GM12875 (cell line): ENCODE data around the gene ZSWIM6.

ENCODE experiments used
- H3K4me3 ChIP-seq: one replicate; pipeline ENCODE4 v1.5.1; 2011; ENCODE audit warnings: low read depth, low read length, control low read depth
- TF ChIP-seq, protein P1 (sequence below): IDR thresholded peaks from 2 replicates; pipeline ENCODE4 v1.5.1; 2011; ENCODE audit warnings: low read depth, mild to moderate bottlenecking, control low read depth, inconsistent platforms, low read length, moderate library complexity, borderline replicate concordance; ENCODE audit not compliant: insufficient read depth

Gene ZSWIM6

DNA sequence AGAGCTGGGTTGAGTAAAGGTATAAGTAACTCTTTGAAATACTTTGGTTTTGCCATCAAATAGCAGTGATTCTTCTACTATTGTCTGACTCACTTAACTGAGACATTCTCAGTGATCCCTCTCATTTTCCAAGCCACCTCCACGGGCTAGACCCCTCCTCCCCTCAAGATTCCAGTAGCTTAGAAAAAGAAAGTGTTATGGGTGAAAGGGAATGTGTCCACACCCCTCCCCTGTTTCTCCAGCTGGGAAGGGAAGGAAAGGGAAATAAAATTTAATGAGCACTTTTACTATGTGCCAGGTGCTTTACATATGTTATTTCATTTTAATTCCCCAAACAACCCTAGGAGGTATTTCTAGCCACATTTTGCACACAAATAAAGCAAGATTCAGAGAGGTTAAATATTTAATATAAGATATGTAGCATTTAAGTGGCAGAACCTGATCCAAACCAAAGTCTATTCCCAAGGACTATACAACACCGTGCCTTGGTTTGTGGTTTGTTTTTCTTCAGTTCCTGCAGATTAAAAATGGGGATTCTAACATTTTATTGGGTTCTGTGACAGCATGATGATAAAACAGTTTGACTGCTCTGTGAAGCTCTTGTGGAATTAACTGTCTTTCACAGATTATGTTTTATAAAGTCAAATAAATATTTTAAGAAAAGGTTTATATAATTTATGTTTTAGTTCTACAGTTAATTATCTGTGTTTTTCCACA is 135.9 kb downstream of the ZSWIM6 start:
- H3K4me3 ChIP-seq, result no peak overlapping the region
- TF ChIP-seq, protein P1, sequence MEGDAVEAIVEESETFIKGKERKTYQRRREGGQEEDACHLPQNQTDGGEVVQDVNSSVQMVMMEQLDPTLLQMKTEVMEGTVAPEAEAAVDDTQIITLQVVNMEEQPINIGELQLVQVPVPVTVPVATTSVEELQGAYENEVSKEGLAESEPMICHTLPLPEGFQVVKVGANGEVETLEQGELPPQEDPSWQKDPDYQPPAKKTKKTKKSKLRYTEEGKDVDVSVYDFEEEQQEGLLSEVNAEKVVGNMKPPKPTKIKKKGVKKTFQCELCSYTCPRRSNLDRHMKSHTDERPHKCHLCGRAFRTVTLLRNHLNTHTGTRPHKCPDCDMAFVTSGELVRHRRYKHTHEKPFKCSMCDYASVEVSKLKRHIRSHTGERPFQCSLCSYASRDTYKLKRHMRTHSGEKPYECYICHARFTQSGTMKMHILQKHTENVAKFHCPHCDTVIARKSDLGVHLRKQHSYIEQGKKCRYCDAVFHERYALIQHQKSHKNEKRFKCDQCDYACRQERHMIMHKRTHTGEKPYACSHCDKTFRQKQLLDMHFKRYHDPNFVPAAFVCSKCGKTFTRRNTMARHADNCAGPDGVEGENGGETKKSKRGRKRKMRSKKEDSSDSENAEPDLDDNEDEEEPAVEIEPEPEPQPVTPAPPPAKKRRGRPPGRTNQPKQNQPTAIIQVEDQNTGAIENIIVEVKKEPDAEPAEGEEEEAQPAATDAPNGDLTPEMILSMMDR, result no peak

GRCh38 chr5:61468483-61468865 is 136.4 kb downstream of the ZSWIM6 start:
- H3K4me3 ChIP-seq, result no peak overlapping the region
- TF ChIP-seq, protein P1, result no peak

GRCh38 chr5:61471352-61471751 is 139.3 kb downstream of the ZSWIM6 start:
- H3K4me3 ChIP-seq, result no peak overlapping the region
- TF ChIP-seq, protein P1, result no peak

GRCh38 chr5:61472172-61472958 is 140.3 kb downstream of the ZSWIM6 start:
- TF ChIP-seq, protein P1, result no peak
- H3K4me3 ChIP-seq, result no peak overlapping the region

DNA sequence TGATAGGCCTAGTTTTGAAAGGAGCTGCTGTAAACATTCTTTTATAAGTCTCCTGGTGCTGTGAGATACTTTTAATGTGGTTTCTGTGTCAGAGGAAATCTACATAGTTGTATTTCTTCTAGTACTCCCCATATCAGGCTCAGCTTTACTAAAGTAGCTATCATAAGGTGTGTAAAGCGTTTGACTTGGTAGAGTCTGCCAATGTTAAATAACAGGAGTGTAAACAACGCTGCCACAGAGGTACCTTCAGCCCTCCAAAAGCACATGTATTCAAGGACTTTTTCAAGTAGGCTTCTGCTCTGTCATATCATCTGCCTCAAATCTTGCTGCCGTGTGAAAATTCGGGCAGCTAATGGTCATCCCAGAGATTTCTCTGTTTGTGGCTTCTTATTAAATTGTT is 142.7 kb downstream of the ZSWIM6 start:
- H3K4me3 ChIP-seq, result no peak overlapping the region
- TF ChIP-seq, protein P1, result no peak

DNA sequence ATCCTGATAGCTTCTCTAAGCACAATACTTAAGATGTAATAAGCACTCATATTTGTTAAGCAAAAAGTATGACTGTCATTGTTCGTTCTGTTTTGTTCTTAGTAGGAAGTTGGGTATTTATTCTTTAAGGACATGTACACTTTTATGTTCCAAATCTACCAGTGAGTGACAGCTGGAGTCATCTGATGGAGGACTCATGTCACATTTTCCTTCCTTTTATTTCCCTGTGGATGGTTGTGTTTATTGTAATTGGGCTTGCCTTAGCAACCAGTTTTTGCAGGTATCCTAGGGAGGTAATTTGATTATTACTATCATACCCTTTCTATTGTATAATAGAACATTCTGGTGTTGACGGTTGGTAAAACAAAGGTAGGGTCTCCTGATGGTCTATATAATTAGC is 145.7 kb downstream of the ZSWIM6 start:
- TF ChIP-seq, protein P1, result no peak
- H3K4me3 ChIP-seq, result no peak overlapping the region
